HEK293T (cell line): ENCODE measurements around the gene SSNA1.
A peak's percentile ranks its signal among the peaks of the same experiment; 100 is the strongest.

Experiments
- CTCF ChIA-PET: fragments of 350-600 bp; formaldehyde crosslinking; extraction: SDS; loops from one replicate; lab custom pipeline; 2021; ENCODE audit warnings: antibody characterized with exemption, inconsistent platforms; lab: Yijun Ruan, JAX
- POLR2A ChIA-PET: fragments of 350-600 bp; formaldehyde crosslinking; extraction: SDS; loops from one replicate; lab custom pipeline; 2020; ENCODE audit warnings: antibody characterized with exemption, inconsistent platforms; lab: Yijun Ruan, JAX
- DNase-seq: peaks from one replicate; pipeline ENCODE4 v3.0.0; 2012; ENCODE audit warnings: mixed read lengths; ENCODE audit errors: extremely low spot score
- ARNT ChIP-seq: fragments of 450-650 bp; IDR thresholded peaks from 2 replicates; pipeline ENCODE4 v1.6.1; 2017; ENCODE audit warnings: mild to moderate bottlenecking
- BHLHE40 ChIP-seq: fragments of 450-650 bp; IDR thresholded peaks from 2 replicates; pipeline ENCODE4 v1.6.1; 2016; ENCODE audit warnings: mild to moderate bottlenecking, moderate library complexity, borderline replicate concordance
- CTBP1 ChIP-seq: fragments of 450-650 bp; IDR thresholded peaks from 2 replicates; pipeline ENCODE4 v1.6.1; 2016; ENCODE audit warnings: borderline replicate concordance
- ELF4 ChIP-seq: fragments of 450-650 bp; IDR thresholded peaks from 2 replicates; pipeline ENCODE4 v1.6.1; 2017; ENCODE audit warnings: antibody characterized with exemption
- FOXA1 ChIP-seq: fragments of 450-650 bp; IDR thresholded peaks from 2 replicates; pipeline ENCODE4 v1.6.1; 2016; ENCODE audit warnings: mild to moderate bottlenecking
- FOXK2 ChIP-seq: fragments of 450-650 bp; IDR thresholded peaks from 2 replicates; pipeline ENCODE4 v1.6.1; 2016; ENCODE audit warnings: mild to moderate bottlenecking
- FOXM1 ChIP-seq: fragments of 450-650 bp; IDR thresholded peaks from 2 replicates; pipeline ENCODE4 v1.6.1; 2017; ENCODE audit warnings: mild to moderate bottlenecking, borderline replicate concordance
- HDGF ChIP-seq: fragments of 450-650 bp; IDR thresholded peaks from 2 replicates; pipeline ENCODE4 v1.6.1; 2017; ENCODE audit warnings: antibody characterized with exemption, borderline replicate concordance
- L3MBTL2 ChIP-seq: fragments of 450-650 bp; conservative IDR thresholded peaks from 2 replicates; pipeline ENCODE4 v1.6.1; 2016; ENCODE audit warnings: mild to moderate bottlenecking
- LEF1 ChIP-seq: fragments of 450-650 bp; IDR thresholded peaks from 2 replicates; pipeline ENCODE4 v1.6.1; 2017; ENCODE audit warnings: mild to moderate bottlenecking, borderline replicate concordance
- NFRKB ChIP-seq: fragments of 450-650 bp; IDR thresholded peaks from 2 replicates; pipeline ENCODE4 v1.6.1; 2016; ENCODE audit warnings: mild to moderate bottlenecking, moderate library complexity
- PKNOX1 ChIP-seq: fragments of 450-650 bp; IDR thresholded peaks from 2 replicates; pipeline ENCODE4 v1.6.1; 2016
- SP1 ChIP-seq: fragments of 450-650 bp; IDR thresholded peaks from 2 replicates; pipeline ENCODE4 v1.6.1; 2017
- SUZ12 ChIP-seq: fragments of 450-650 bp; IDR thresholded peaks from 2 replicates; pipeline ENCODE4 v1.6.1; 2016; ENCODE audit warnings: mild to moderate bottlenecking
- TARDBP ChIP-seq: fragments of 450-650 bp; IDR thresholded peaks from 2 replicates; pipeline ENCODE4 v1.6.1; 2016
- ZNF384 ChIP-seq: fragments of 450-650 bp; IDR thresholded peaks from 2 replicates; pipeline ENCODE4 v1.6.1; 2016

Gene SSNA1

GRCh38 chr9:137166380-137167229 is 21.9 kb upstream of the SSNA1 start:
- ChIA-PET POLR2A (interaction anchor here (1.6 kb wide), 1 partner anchor 37 kb away, joined by 6 read pairs; no protein-coding TSS in a partner anchor), CTCF (interaction anchor here (1.1 to 2.2 kb wide), 2 partner anchors 9 to 17 kb away, joined by 3 to 5 read pairs; no protein-coding TSS in a partner anchor)
- TF ChIP-seq ELF4 (no peak), HDGF (no peak), TARDBP (no peak), LEF1 (no peak), L3MBTL2 (no peak), SUZ12 (no peak), SP1 (no peak), CTBP1 (no peak), ZNF384 (no peak), FOXK2 (no peak), FOXA1 (no peak), ARNT (no peak)
- no peak for DNase-seq

GRCh38 chr9:137167277-137167746 is 21.2 kb upstream of the SSNA1 start:
- TF ChIP-seq SUZ12 (no peak), L3MBTL2 (no peak), HDGF (no peak), NFRKB (no peak), LEF1 (no peak), SP1 (no peak), ELF4 (no peak), FOXA1 (no peak), CTBP1 (no peak), BHLHE40 (no peak), ZNF384 (no peak), FOXM1 (no peak), TARDBP (no peak), FOXK2 (no peak), ARNT (no peak), PKNOX1 (no peak)
- no peak for DNase-seq
- CTCF ChIA-PET: interaction anchor here (2.2 kb wide), 1 partner anchor 10 kb away, joined by 5 read pairs; no protein-coding TSS in a partner anchor
- POLR2A ChIA-PET: interaction anchor here (1.6 kb wide), 1 partner anchor 38 kb away, joined by 6 read pairs; no protein-coding TSS in a partner anchor

- TF ChIP-seq PKNOX1: no peak
- TF ChIP-seq FOXA1: no peak
- TF ChIP-seq L3MBTL2: no peak
- TF ChIP-seq HDGF: no peak
- no peak for TF ChIP-seq SUZ12
- TF ChIP-seq SP1: no peak
- TF ChIP-seq LEF1: no peak
- TF ChIP-seq ARNT: no peak
- TF ChIP-seq NFRKB: no peak
- no peak for TF ChIP-seq BHLHE40
- no peak for TF ChIP-seq CTBP1
- no peak for TF ChIP-seq FOXM1
- TF ChIP-seq ELF4: no peak
- ChIA-PET CTCF (interaction anchor here (1.0 to 2.2 kb wide), 2 partner anchors 9 to 11 kb away, joined by 3 to 5 read pairs; no protein-coding TSS in a partner anchor), POLR2A (interaction anchor here (1.6 to 3.2 kb wide), 3 partner anchors 38 to 56 kb away, joined by 5 to 8 read pairs (median 6); no protein-coding TSS in a partner anchor)
- no peak for DNase-seq
Observed at GRCh38 chr9:137167747-137168572, 20.5 kb upstream of the SSNA1 start.

GRCh38 chr9:137168573-137168903 is 19.9 kb upstream of the SSNA1 start:
- DNase-seq: no peak
- TF ChIP-seq L3MBTL2: peak; percentile 61; the same call in 1 of the 2 replicates
- no peak for TF ChIP-seq LEF1
- TF ChIP-seq PKNOX1: no peak
- POLR2A ChIA-PET: interaction anchor here (1.0 to 3.2 kb wide), 3 partner anchors 11 to 55 kb away, joined by 3 to 8 read pairs (median 5); no protein-coding TSS in a partner anchor
- CTCF ChIA-PET: interaction anchor here (1.0 to 2.2 kb wide), 2 partner anchors 8 to 11 kb away, joined by 3 to 5 read pairs; no protein-coding TSS in a partner anchor
